22Rv1 (cell line): Measurements from ENCODE around the gene QSER1.

Source experiments
- ZFX ChIP-seq: fragments of 450-650 bp; IDR thresholded peaks from 2 replicates; pipeline ENCODE4 v1.6.1; 2017; ENCODE audit warnings: antibody characterized with exemption, borderline replicate concordance
- TF ChIP-seq, protein P1 (sequence below): fragments of 450-650 bp; IDR thresholded peaks from 2 replicates; pipeline ENCODE4 v1.5.1; 2017; ENCODE audit warnings: mild to moderate bottlenecking

DNA sequence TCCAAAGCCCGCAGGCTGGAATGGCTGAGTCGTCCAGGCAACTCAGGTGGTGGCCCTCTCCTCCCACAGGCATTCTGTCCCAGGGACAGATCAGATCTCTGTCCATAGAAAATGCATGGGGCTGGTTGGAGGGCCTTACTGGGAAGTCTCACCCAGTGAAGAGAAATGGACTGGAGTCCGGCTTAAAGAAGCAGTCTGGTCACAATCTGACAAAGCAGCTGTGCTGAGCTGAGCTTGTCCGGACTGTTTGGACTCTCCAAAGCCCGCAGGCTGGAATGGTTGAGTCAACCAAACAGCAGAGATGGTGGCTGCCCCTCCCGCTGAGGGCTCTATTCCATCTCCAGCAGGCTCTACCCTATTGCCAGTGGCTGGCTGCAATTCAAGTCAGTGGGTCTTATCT, 108.7 kb downstream of the QSER1 start:
- TF ChIP-seq, protein P1, sequence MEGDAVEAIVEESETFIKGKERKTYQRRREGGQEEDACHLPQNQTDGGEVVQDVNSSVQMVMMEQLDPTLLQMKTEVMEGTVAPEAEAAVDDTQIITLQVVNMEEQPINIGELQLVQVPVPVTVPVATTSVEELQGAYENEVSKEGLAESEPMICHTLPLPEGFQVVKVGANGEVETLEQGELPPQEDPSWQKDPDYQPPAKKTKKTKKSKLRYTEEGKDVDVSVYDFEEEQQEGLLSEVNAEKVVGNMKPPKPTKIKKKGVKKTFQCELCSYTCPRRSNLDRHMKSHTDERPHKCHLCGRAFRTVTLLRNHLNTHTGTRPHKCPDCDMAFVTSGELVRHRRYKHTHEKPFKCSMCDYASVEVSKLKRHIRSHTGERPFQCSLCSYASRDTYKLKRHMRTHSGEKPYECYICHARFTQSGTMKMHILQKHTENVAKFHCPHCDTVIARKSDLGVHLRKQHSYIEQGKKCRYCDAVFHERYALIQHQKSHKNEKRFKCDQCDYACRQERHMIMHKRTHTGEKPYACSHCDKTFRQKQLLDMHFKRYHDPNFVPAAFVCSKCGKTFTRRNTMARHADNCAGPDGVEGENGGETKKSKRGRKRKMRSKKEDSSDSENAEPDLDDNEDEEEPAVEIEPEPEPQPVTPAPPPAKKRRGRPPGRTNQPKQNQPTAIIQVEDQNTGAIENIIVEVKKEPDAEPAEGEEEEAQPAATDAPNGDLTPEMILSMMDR, result no peak
- TF ChIP-seq ZFX, result no peak
